CD4-positive, alpha-beta memory T cell (primary cell): ENCODE measurements around the gene PSMD2. TPM values are rescaled to one million over a fixed set of nuclear protein-coding genes. Genes with fewer than 3 reads are reported as not detected.
A peak's percentile ranks its signal among the peaks of the same experiment; 100 is the strongest.

ENCODE experiments used
- CTCF ChIA-PET: fragments of 350-600 bp; sonication (Branson Sonifier 250); formaldehyde crosslinking; loops from one replicate; lab custom pipeline; 2021; ENCODE audit warnings: inconsistent platforms; ENCODE audit not compliant: partially characterized antibody; lab: Charles Lee
- POLR2A ChIA-PET: fragments of 350-600 bp; sonication (Branson Sonifier 250); formaldehyde crosslinking; loops from one replicate; lab custom pipeline; 2021; ENCODE audit not compliant: partially characterized antibody; lab: Charles Lee
- DNase-seq, 5 donors: peaks; one replicate each; pipeline versions ENCODE4 v3.0.0 to v3.0.0-alpha.2; 2020 to 2022; ENCODE audit warnings: mixed read lengths in 1 of 5
- H3K27ac ChIP-seq: one replicate; pipeline ENCODE4 v1.7.0; 2013; ENCODE audit warnings: low read depth, low read length
- H3K27me3 ChIP-seq: 2 replicates; pipeline ENCODE4 v1.7.0; 2013; ENCODE audit warnings: mild to moderate bottlenecking, low read length, moderate library complexity; ENCODE audit not compliant: insufficient read depth
- H3K36me3 ChIP-seq: 2 replicates; pipeline ENCODE4 v1.7.0; 2013; ENCODE audit warnings: mild to moderate bottlenecking, low read length, moderate library complexity; ENCODE audit not compliant: insufficient read depth
- H3K4me1 ChIP-seq: 2 replicates; pipeline ENCODE4 v1.7.0; 2013; ENCODE audit warnings: mild to moderate bottlenecking, low read length, moderate library complexity; ENCODE audit not compliant: insufficient read depth
- H3K4me3 ChIP-seq, 2 donors: one replicate each; pipeline ENCODE4 v1.7.0; 2013; ENCODE audit warnings: low read length in 2 of 2, mild to moderate bottlenecking in 1 of 2
- H3K9me3 ChIP-seq, 2 donors: one replicate each; pipeline ENCODE4 v1.7.0; 2013; ENCODE audit warnings: low read length in 2 of 2, control low read depth in 1 of 2; ENCODE audit not compliant: control insufficient read depth in 1 of 2
- H3K27ac Mint-ChIP-seq, 7 donors: one replicate each; pipeline ENCODE4 v1.8.0; 2020 to 2021; ENCODE audit warnings: mixed read lengths in 7 of 7, mild to moderate bottlenecking in 6 of 7, inconsistent platforms in 3 of 7, moderate library complexity in 3 of 7
- H3K27me3 Mint-ChIP-seq, 2 donors: one replicate each; pipeline ENCODE4 v1.8.0; 2020 to 2021; ENCODE audit warnings: mixed read lengths in 2 of 2
- H3K36me3 Mint-ChIP-seq, 2 donors: one replicate each; pipeline ENCODE4 v1.8.0; 2020 to 2021; ENCODE audit warnings: mixed read lengths in 2 of 2, inconsistent platforms in 1 of 2, mild to moderate bottlenecking in 1 of 2
- H3K4me1 Mint-ChIP-seq, 4 donors: one replicate each; pipeline ENCODE4 v1.8.0; 2020 to 2021; ENCODE audit warnings: mixed read lengths in 4 of 4, mild to moderate bottlenecking in 1 of 4
- H3K4me3 Mint-ChIP-seq, 8 donors: one replicate each; pipeline ENCODE4 v1.8.0; 2020 to 2021; ENCODE audit warnings: mixed read lengths in 8 of 8, mild to moderate bottlenecking in 7 of 8, moderate library complexity in 6 of 8, inconsistent platforms in 3 of 8
- H3K9me3 Mint-ChIP-seq, 8 donors: one replicate each; pipeline ENCODE4 v1.8.0; 2020 to 2021; ENCODE audit warnings: mixed read lengths in 8 of 8, mild to moderate bottlenecking in 5 of 8, inconsistent platforms in 3 of 8, moderate library complexity in 1 of 8
- intact Hi-C: fragments of 100-400 bp; cut with micrococcal nuclease; formaldehyde crosslinking; loops from one replicate; pipeline ENCODE4 v1.15.1; 2023
- polyA plus RNA-seq, 2 donors: library from polyadenylated mRNA; unstranded; fragments of 300-500 nt; fragmentation: Illumina TruSeq; gene quantifications; one replicate each; pipeline ENCODE4 v1.2.3, GENCODE V29; 2021
- total RNA-seq, 2 experiments: library from RNA; stranded (reverse); gene quantifications; one replicate each; pipeline ENCODE4 v1.2.3, GENCODE V29; 2021

Gene PSMD2
- total and polyA plus RNA-seq, 4 experiments from 2014 or later = 148 to 298 (median 175) TPM

GRCh38 chr3:184341925-184342324 lies 42.9 kb downstream of the PSMD2 start:
- peaks cover 4 to 13% of the 10 kb centered on the region in 2 donors for H3K36me3 Mint-ChIP-seq
- peaks cover 9 to 30% (median 17%) of the 10 kb centered on the region in 4 donors for H3K4me1 Mint-ChIP-seq
- CTCF ChIA-PET = no interaction called here
- no peaks in the 10 kb centered on the region for H3K27me3 Mint-ChIP-seq
- H3K27ac Mint-ChIP-seq = peak overlapping the region in 2 of 7 donors; percentile 72 to 76
- no peak overlapping the region for H3K4me3 Mint-ChIP-seq
- Histone ChIP-seq H3K27ac (no peak overlapping the region), H3K4me1 (peaks cover 6% of the 10 kb centered on the region), H3K4me3 (no peak overlapping the region), H3K9me3 (no peaks in the 10 kb centered on the region), H3K36me3 (peaks cover 3% of the 10 kb centered on the region), H3K27me3 (no peaks in the 10 kb centered on the region)
- DNase-seq = no peak
- H3K9me3 Mint-ChIP-seq = no peaks in the 10 kb centered on the region
- POLR2A ChIA-PET = no interaction called here
- intact Hi-C loops = no loop called here

- Histone ChIP-seq H3K4me1 (no peaks in the 10 kb centered on the region), H3K27me3 (no peaks in the 10 kb centered on the region), H3K36me3 (peaks cover 3% of the 10 kb centered on the region), H3K9me3 (no peaks in the 10 kb centered on the region), H3K4me3 (no peak overlapping the region), H3K27ac (no peak overlapping the region)
- intact Hi-C loops = no loop called here
- ChIA-PET CTCF (no interaction called here), POLR2A (no interaction called here)
- H3K27me3 Mint-ChIP-seq = no peaks in the 10 kb centered on the region
- peaks cover 4 to 13% of the 10 kb centered on the region in 2 donors for H3K36me3 Mint-ChIP-seq
- peaks cover 1 to 16% (median 3%) of the 10 kb centered on the region in 4 donors for H3K4me1 Mint-ChIP-seq
- no peaks in the 10 kb centered on the region for H3K9me3 Mint-ChIP-seq
- DNase-seq = no peak
- H3K4me3 Mint-ChIP-seq = no peak overlapping the region
- H3K27ac Mint-ChIP-seq = peak overlapping the region in 1 of 7 donors; percentile 35
Measured at GRCh38 chr3:184343200-184343876, 44.3 kb downstream of the PSMD2 start.

GRCh38 chr3:184344579-184345316 lies 45.7 kb downstream of the PSMD2 start:
- Mint-ChIP-seq H3K4me1 (peaks cover 0 to 16% (median under 1%) of the 10 kb centered on the region in 4 donors), H3K27me3 (no peaks in the 10 kb centered on the region), H3K27ac (no peak overlapping the region), H3K9me3 (no peaks in the 10 kb centered on the region), H3K4me3 (no peak overlapping the region), H3K36me3 (peaks cover 4 to 13% of the 10 kb centered on the region in 2 donors)
- H3K9me3 ChIP-seq = no peaks in the 10 kb centered on the region
- no peak overlapping the region for H3K27ac ChIP-seq
- no peaks in the 10 kb centered on the region for H3K4me1 ChIP-seq
- H3K27me3 ChIP-seq = no peaks in the 10 kb centered on the region
- H3K36me3 ChIP-seq = peaks cover 3% of the 10 kb centered on the region
- POLR2A ChIA-PET = no interaction called here
- DNase-seq = no peak
- CTCF ChIA-PET = no interaction called here
- H3K4me3 ChIP-seq = no peak overlapping the region
- intact Hi-C loops = no loop called here

GRCh38 chr3:184345317-184346144 lies 46.5 kb downstream of the PSMD2 start:
- no peaks in the 10 kb centered on the region for H3K27me3 Mint-ChIP-seq
- H3K4me3 ChIP-seq = no peak overlapping the region
- peak overlapping the region in 1 of 7 donors; percentile 2 for H3K27ac Mint-ChIP-seq
- intact Hi-C loops = no loop called here
- peaks cover 0 to 15% (median under 1%) of the 10 kb centered on the region in 4 donors for H3K4me1 Mint-ChIP-seq
- H3K9me3 ChIP-seq = no peaks in the 10 kb centered on the region
- CTCF ChIA-PET = no interaction called here
- H3K27me3 ChIP-seq = no peaks in the 10 kb centered on the region
- H3K4me1 ChIP-seq = no peaks in the 10 kb centered on the region
- H3K27ac ChIP-seq = no peak overlapping the region
- peaks cover 3% of the 10 kb centered on the region for H3K36me3 ChIP-seq
- no peak overlapping the region for H3K4me3 Mint-ChIP-seq
- no peaks in the 10 kb centered on the region for H3K9me3 Mint-ChIP-seq
- POLR2A ChIA-PET = no interaction called here
- no peak for DNase-seq
- H3K36me3 Mint-ChIP-seq = peaks cover 4 to 13% of the 10 kb centered on the region in 2 donors

- H3K27ac ChIP-seq = no peak overlapping the region
- no peak for DNase-seq
- H3K4me3 ChIP-seq = no peak overlapping the region
- H3K36me3 ChIP-seq = peaks cover 3% of the 10 kb centered on the region
- POLR2A ChIA-PET = no interaction called here
- H3K27ac Mint-ChIP-seq = no peak overlapping the region
- no peak overlapping the region for H3K4me3 Mint-ChIP-seq
- peaks cover 4 to 11% of the 10 kb centered on the region in 2 donors for H3K36me3 Mint-ChIP-seq
- no peaks in the 10 kb centered on the region for H3K4me1 ChIP-seq
- no peaks in the 10 kb centered on the region for H3K27me3 ChIP-seq
- no peaks in the 10 kb centered on the region for H3K27me3 Mint-ChIP-seq
- CTCF ChIA-PET = no interaction called here
- no peaks in the 10 kb centered on the region for H3K9me3 Mint-ChIP-seq
- intact Hi-C loops = no loop called here
- H3K9me3 ChIP-seq = no peaks in the 10 kb centered on the region
- H3K4me1 Mint-ChIP-seq = peaks cover 0 to 4% (median 0%) of the 10 kb centered on the region in 4 donors
Measured at GRCh38 chr3:184346480-184347190, 47.6 kb downstream of the PSMD2 start.

GRCh38 chr3:184347321-184348056 lies 48.4 kb downstream of the PSMD2 start:
- H3K27ac ChIP-seq = no peak overlapping the region
- intact Hi-C loops = no loop called here
- DNase-seq = no peak
- Mint-ChIP-seq H3K27ac (no peak overlapping the region), H3K4me3 (no peak overlapping the region), H3K36me3 (peaks cover 3 to 11% of the 10 kb centered on the region in 2 donors), H3K27me3 (no peaks in the 10 kb centered on the region), H3K4me1 (peaks cover 0 to 3% (median 0%) of the 10 kb centered on the region in 4 donors), H3K9me3 (no peaks in the 10 kb centered on the region)
- POLR2A ChIA-PET = no interaction called here
- no peaks in the 10 kb centered on the region for H3K27me3 ChIP-seq
- peaks cover 3% of the 10 kb centered on the region for H3K36me3 ChIP-seq
- no peak overlapping the region for H3K4me3 ChIP-seq
- H3K9me3 ChIP-seq = no peaks in the 10 kb centered on the region
- CTCF ChIA-PET = interaction anchor here (1.3 kb wide), 1 partner anchor 24 kb away, joined by 6 read pairs; no protein-coding TSS in a partner anchor
- H3K4me1 ChIP-seq = no peaks in the 10 kb centered on the region
